Liver (tissue), 9 donors: ENCODE data around the gene ORAI3. TPM values are rescaled to one million over a fixed set of nuclear protein-coding genes. Genes with fewer than 3 reads are reported as not detected.

Experiments used
- DNase-seq: peaks from one replicate; pipeline ENCODE4 v3.0.0-alpha.2; 2017; ENCODE audit warnings: low spot score
- H3K27ac ChIP-seq, 2 donors: one replicate each; pipeline ENCODE4 v1.7.0; 2013; ENCODE audit warnings: inconsistent platforms in 2 of 2, low read length in 2 of 2, control low read depth in 1 of 2, low read depth in 1 of 2, mild to moderate bottlenecking in 1 of 2
- H3K27me3 ChIP-seq, 4 donors: one replicate each; pipeline versions ENCODE4 v1.6.1 to v1.7.0; 2013; ENCODE audit warnings: low read length in 3 of 4, inconsistent platforms in 1 of 4, mild to moderate bottlenecking in 1 of 4, moderate library complexity in 1 of 4; ENCODE audit not compliant: control insufficient read depth in 4 of 4, insufficient read depth in 4 of 4
- H3K36me3 ChIP-seq, 4 donors: one replicate each; pipeline versions ENCODE4 v1.6.1 to v1.7.0; 2013; ENCODE audit warnings: low read length in 3 of 4, mild to moderate bottlenecking in 3 of 4, low read depth in 1 of 4, moderate library complexity in 1 of 4; ENCODE audit not compliant: control insufficient read depth in 4 of 4, insufficient read depth in 3 of 4
- H3K4me1 ChIP-seq, 4 donors: one replicate each; pipeline versions ENCODE4 v1.6.1 to v1.7.0; 2013; ENCODE audit warnings: low read length in 3 of 4, mild to moderate bottlenecking in 3 of 4, moderate library complexity in 1 of 4; ENCODE audit not compliant: control insufficient read depth in 4 of 4, insufficient read depth in 4 of 4
- H3K4me3 ChIP-seq, 3 donors: one replicate each; pipeline versions ENCODE4 v1.6.1 to v1.7.0; 2013; ENCODE audit warnings: low read length in 3 of 3, control low read depth in 1 of 3, low read depth in 1 of 3, mild to moderate bottlenecking in 1 of 3
- H3K9ac ChIP-seq, 2 donors: one replicate each; pipeline ENCODE4 v1.7.0; 2013; ENCODE audit warnings: low read length in 2 of 2, mild to moderate bottlenecking in 2 of 2, moderate library complexity in 2 of 2, control low read depth in 1 of 2, low read depth in 1 of 2
- H3K9me3 ChIP-seq, 4 donors: one replicate each; pipeline versions ENCODE4 v1.6.1 to v1.7.0; 2013; ENCODE audit warnings: low read length in 3 of 4; ENCODE audit not compliant: control insufficient read depth in 4 of 4
- EGR1 ChIP-seq, 2 donors: IDR thresholded peaks; 2 replicates each; pipeline ENCODE4 v1.6.1; 2016 to 2018; ENCODE audit warnings: antibody characterized with exemption in 2 of 2, low read depth in 2 of 2
- FOXA1 ChIP-seq: IDR thresholded peaks from 2 replicates; pipeline ENCODE4 v1.6.1; 2016; ENCODE audit warnings: antibody characterized with exemption
- GABPA ChIP-seq, 2 donors: IDR thresholded peaks in 1 of 2; conservative IDR thresholded peaks in 1 of 2; 2 replicates each; pipeline ENCODE4 v1.6.1; 2016; ENCODE audit warnings: antibody characterized with exemption in 2 of 2, mild to moderate bottlenecking in 1 of 2, moderate library complexity in 1 of 2
- HNF4A ChIP-seq, 2 donors: conservative IDR thresholded peaks; 2 replicates each; pipeline ENCODE4 v1.6.1; 2016; ENCODE audit warnings: antibody characterized with exemption in 2 of 2, mild to moderate bottlenecking in 2 of 2
- HNF4G ChIP-seq: IDR thresholded peaks from 2 replicates; pipeline ENCODE4 v1.6.1; 2016; ENCODE audit warnings: antibody characterized with exemption
- JUND ChIP-seq, 2 donors: IDR thresholded peaks; 2 replicates each; pipeline ENCODE4 v1.6.1; 2016; ENCODE audit warnings: antibody characterized with exemption in 2 of 2
- NR2F2 ChIP-seq: IDR thresholded peaks from 2 replicates; pipeline ENCODE4 v1.6.1; 2016; ENCODE audit warnings: antibody characterized with exemption
- RAD21 ChIP-seq, 2 donors: IDR thresholded peaks; 2 replicates each; pipeline ENCODE4 v1.6.1; 2016; ENCODE audit warnings: antibody characterized with exemption in 2 of 2, mild to moderate bottlenecking in 2 of 2
- RXRA ChIP-seq, 2 donors: IDR thresholded peaks; 2 replicates each; pipeline ENCODE4 v1.6.1; 2017 to 2018; ENCODE audit warnings: antibody characterized with exemption in 2 of 2, mild to moderate bottlenecking in 1 of 2
- SP1 ChIP-seq: IDR thresholded peaks from 2 replicates; pipeline ENCODE4 v1.6.1; 2018; ENCODE audit warnings: antibody characterized with exemption, mild to moderate bottlenecking
- TAF1 ChIP-seq: conservative IDR thresholded peaks from 2 replicates; pipeline ENCODE4 v1.6.1; 2016; ENCODE audit warnings: antibody characterized with exemption, mild to moderate bottlenecking
- YY1 ChIP-seq: IDR thresholded peaks from 2 replicates; pipeline ENCODE4 v1.6.1; 2016; ENCODE audit warnings: antibody characterized with exemption, mild to moderate bottlenecking
- WGBS: extraction: QIAGEN DNeasy Blood & Tissue Kit; methylation state at CpG from one replicate; pipeline ENCODE4 v1.1.7; 2013; 5-methylcytosine and 5-hydroxymethylcytosine counted together
- polyA plus RNA-seq, 2 donors: library from polyadenylated mRNA; stranded (reverse) in 1 of 2; unstranded in 1 of 2; fragments of 200-250 nt in 1 of 2; fragments of >200 nt in 1 of 2; fragmentation: Nextera tagmentation in 1 of 2; extraction: Ambion mirVana in 1 of 2; gene quantifications; one replicate each; pipeline versions ENCODE4 v1.2.1 to v1.2.3, GENCODE V29; 2013 to 2015
- total RNA-seq, 2 donors: library from RNA; depleted of rRNA; stranded (reverse); fragments of >200 nt; gene quantifications; one replicate each; pipeline ENCODE4 v1.2.3, GENCODE V29; 2014
- TF ChIP-seq, protein P1 (sequence below): IDR thresholded peaks from 2 replicates; pipeline ENCODE4 v1.6.1; 2016; ENCODE audit warnings: antibody characterized with exemption, mild to moderate bottlenecking
- TF ChIP-seq, protein P2 (sequence below): IDR thresholded peaks from 2 replicates; pipeline ENCODE4 v1.6.1; 2016; ENCODE audit warnings: antibody characterized with exemption
- TF ChIP-seq, protein P3 (sequence below): IDR thresholded peaks from 2 replicates; pipeline ENCODE4 v1.6.1; 2016; ENCODE audit warnings: antibody characterized with exemption
- TF ChIP-seq, protein P4 (sequence below): fragments of 150-350 bp; IDR thresholded peaks from 2 replicates; pipeline ENCODE4 v1.5.1; 2017; ENCODE audit warnings: improper control_type of control experiment, low read depth, low read length; ENCODE audit not compliant: missing input control
- TF ChIP-seq, protein P5 (sequence below): IDR thresholded peaks from 2 replicates; pipeline ENCODE4 v1.6.1; 2016; ENCODE audit warnings: antibody characterized with exemption
- donor health status: healthy.
- donor health status: healthy.
- donor health status: healthy.
- donor health status: healthy.
- donor health status: healthy.

Gene ORAI3
- total and polyA plus RNA-seq, 4 donors = 26.6 to 39.1 (median 31.4) TPM

DNA sequence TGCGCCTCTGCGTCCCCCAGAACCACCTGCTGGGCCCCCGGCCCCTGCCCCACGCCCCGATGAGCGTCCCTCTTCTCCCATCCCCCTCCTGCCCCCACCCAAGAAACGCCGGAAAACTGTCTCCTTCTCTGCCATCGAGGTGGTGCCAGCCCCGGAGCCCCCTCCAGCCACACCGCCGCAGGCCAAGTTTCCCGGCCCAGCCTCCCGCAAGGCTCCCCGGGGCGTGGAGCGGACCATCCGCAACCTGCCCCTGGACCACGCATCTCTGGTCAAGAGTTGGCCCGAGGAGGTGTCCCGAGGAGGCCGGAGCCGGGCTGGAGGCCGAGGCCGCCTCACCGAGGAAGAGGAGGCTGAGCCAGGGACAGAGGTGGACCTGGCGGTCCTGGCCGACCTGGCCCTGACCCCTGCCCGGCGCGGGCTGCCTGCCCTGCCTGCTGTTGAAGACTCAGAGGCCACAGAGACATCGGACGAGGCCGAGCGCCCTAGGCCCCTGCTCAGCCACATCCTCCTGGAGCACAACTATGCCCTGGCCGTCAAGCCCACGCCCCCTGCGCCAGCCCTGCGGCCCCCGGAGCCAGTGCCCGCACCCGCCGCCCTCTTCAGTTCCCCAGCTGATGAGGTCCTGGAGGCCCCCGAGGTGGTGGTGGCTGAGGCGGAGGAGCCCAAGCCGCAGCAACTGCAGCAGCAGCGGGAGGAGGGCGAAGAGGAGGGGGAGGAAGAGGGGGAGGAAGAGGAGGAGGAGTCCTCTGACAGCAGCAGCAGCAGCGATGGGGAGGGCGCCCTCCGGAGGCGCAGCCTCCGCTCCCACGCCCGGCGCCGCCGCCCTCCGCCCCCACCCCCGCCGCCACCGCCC, 30.5 kb downstream of the ORAI3 start:
- WGBS = 94% methylated on average over 62 of the region's 62 CpGs
- Histone ChIP-seq H3K9me3 (no peaks in the 10 kb centered on the region), H3K36me3 (peaks cover 6 to 64% (median 28%) of the 10 kb centered on the region in 4 donors)

More for the DNA sequence above, 30.5 kb downstream of the ORAI3 start:
- Histone ChIP-seq H3K4me1 (no peaks in the 10 kb centered on the region), H3K27ac (no peak overlapping the region), H3K27me3 (no peaks in the 10 kb centered on the region), H3K4me3 (no peak overlapping the region), H3K9ac (no peak overlapping the region)
- no peak for DNase-seq
- TF ChIP-seq NR2F2 = no peak
- no peak for TF ChIP-seq GABPA (IDR thresholded peaks at IDR 0.05 in 1 of 2, conservative IDR thresholded peaks at IDR 0.05 in 1 of 2)
- TF ChIP-seq, protein P1, sequence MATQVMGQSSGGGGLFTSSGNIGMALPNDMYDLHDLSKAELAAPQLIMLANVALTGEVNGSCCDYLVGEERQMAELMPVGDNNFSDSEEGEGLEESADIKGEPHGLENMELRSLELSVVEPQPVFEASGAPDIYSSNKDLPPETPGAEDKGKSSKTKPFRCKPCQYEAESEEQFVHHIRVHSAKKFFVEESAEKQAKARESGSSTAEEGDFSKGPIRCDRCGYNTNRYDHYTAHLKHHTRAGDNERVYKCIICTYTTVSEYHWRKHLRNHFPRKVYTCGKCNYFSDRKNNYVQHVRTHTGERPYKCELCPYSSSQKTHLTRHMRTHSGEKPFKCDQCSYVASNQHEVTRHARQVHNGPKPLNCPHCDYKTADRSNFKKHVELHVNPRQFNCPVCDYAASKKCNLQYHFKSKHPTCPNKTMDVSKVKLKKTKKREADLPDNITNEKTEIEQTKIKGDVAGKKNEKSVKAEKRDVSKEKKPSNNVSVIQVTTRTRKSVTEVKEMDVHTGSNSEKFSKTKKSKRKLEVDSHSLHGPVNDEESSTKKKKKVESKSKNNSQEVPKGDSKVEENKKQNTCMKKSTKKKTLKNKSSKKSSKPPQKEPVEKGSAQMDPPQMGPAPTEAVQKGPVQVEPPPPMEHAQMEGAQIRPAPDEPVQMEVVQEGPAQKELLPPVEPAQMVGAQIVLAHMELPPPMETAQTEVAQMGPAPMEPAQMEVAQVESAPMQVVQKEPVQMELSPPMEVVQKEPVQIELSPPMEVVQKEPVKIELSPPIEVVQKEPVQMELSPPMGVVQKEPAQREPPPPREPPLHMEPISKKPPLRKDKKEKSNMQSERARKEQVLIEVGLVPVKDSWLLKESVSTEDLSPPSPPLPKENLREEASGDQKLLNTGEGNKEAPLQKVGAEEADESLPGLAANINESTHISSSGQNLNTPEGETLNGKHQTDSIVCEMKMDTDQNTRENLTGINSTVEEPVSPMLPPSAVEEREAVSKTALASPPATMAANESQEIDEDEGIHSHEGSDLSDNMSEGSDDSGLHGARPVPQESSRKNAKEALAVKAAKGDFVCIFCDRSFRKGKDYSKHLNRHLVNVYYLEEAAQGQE = no peak
- TF ChIP-seq HNF4A (conservative IDR thresholded peaks at IDR 0.05) = no peak
- TF ChIP-seq, protein P2, sequence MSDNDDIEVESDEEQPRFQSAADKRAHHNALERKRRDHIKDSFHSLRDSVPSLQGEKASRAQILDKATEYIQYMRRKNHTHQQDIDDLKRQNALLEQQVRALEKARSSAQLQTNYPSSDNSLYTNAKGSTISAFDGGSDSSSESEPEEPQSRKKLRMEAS = no peak
- TF ChIP-seq, protein P3, sequence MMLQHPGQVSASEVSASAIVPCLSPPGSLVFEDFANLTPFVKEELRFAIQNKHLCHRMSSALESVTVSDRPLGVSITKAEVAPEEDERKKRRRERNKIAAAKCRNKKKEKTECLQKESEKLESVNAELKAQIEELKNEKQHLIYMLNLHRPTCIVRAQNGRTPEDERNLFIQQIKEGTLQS = no peak
- no peak for TF ChIP-seq FOXA1
- no peak for TF ChIP-seq HNF4G
- TF ChIP-seq, protein P4, sequence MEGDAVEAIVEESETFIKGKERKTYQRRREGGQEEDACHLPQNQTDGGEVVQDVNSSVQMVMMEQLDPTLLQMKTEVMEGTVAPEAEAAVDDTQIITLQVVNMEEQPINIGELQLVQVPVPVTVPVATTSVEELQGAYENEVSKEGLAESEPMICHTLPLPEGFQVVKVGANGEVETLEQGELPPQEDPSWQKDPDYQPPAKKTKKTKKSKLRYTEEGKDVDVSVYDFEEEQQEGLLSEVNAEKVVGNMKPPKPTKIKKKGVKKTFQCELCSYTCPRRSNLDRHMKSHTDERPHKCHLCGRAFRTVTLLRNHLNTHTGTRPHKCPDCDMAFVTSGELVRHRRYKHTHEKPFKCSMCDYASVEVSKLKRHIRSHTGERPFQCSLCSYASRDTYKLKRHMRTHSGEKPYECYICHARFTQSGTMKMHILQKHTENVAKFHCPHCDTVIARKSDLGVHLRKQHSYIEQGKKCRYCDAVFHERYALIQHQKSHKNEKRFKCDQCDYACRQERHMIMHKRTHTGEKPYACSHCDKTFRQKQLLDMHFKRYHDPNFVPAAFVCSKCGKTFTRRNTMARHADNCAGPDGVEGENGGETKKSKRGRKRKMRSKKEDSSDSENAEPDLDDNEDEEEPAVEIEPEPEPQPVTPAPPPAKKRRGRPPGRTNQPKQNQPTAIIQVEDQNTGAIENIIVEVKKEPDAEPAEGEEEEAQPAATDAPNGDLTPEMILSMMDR = no peak
- TF ChIP-seq TAF1 = no peak
- no peak for TF ChIP-seq JUND (IDR thresholded peaks at IDR 0.05)
- no peak for TF ChIP-seq RXRA (IDR thresholded peaks at IDR 0.05)
- TF ChIP-seq SP1 = no peak
- TF ChIP-seq, protein P5, sequence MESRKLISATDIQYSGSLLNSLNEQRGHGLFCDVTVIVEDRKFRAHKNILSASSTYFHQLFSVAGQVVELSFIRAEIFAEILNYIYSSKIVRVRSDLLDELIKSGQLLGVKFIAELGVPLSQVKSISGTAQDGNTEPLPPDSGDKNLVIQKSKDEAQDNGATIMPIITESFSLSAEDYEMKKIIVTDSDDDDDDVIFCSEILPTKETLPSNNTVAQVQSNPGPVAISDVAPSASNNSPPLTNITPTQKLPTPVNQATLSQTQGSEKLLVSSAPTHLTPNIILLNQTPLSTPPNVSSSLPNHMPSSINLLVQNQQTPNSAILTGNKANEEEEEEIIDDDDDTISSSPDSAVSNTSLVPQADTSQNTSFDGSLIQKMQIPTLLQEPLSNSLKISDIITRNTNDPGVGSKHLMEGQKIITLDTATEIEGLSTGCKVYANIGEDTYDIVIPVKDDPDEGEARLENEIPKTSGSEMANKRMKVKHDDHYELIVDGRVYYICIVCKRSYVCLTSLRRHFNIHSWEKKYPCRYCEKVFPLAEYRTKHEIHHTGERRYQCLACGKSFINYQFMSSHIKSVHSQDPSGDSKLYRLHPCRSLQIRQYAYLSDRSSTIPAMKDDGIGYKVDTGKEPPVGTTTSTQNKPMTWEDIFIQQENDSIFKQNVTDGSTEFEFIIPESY = no peak
- TF ChIP-seq RAD21 (IDR thresholded peaks at IDR 0.05) = no peak
- no peak for TF ChIP-seq EGR1 (IDR thresholded peaks at IDR 0.05; ENCODE audit: low read depth in 2 of 2)
- no peak for TF ChIP-seq YY1
